ENCODE results near the gene RNF123.
"Not testable (repeated sequence)": the region's sequence is repeated elsewhere in the genome, so short reads cannot be mapped to it uniquely, and the experiment has no call there.

The RNF123 gene

GRCh38 chr3:49680493-49681231 lies 8.7 kb upstream of the RNF123 start:
- Mint-ChIP-seq H3K4me1 (ENCODE audit: low read depth) (peaks cover 15% of the 10 kb centered on the region), H3K27me3 (peaks cover 17% of the 10 kb centered on the region), H3K36me3 (ENCODE audit: low read depth) (peaks cover 99% of the 10 kb centered on the region), H3K9me3 (no peaks in the 10 kb centered on the region), H3K27ac (no peak overlapping the region), H3K4me3 (no peak overlapping the region)
- intact Hi-C loops (cut with micrococcal nuclease): no loop called here

- peaks cover 21% of the 10 kb centered on the region for H3K27me3 Mint-ChIP-seq
- H3K4me3 Mint-ChIP-seq: no peak overlapping the region
- H3K9me3 Mint-ChIP-seq: no peaks in the 10 kb centered on the region
- intact Hi-C loops (cut with micrococcal nuclease): no loop called here
- peaks cover 94% of the 10 kb centered on the region for H3K36me3 Mint-ChIP-seq (ENCODE audit: low read depth)
- H3K4me1 Mint-ChIP-seq (ENCODE audit: low read depth): peaks cover 15% of the 10 kb centered on the region
- no peak overlapping the region for H3K27ac Mint-ChIP-seq
These were observed 8.2 kb upstream of the RNF123 start for GRCh38 chr3:49681232-49681522.

- Mint-ChIP-seq H3K27ac (no peak overlapping the region), H3K36me3 (ENCODE audit: low read depth) (peaks cover 90% of the 10 kb centered on the region), H3K9me3 (no peaks in the 10 kb centered on the region), H3K4me1 (ENCODE audit: low read depth) (peaks cover 15% of the 10 kb centered on the region), H3K4me3 (no peak overlapping the region), H3K27me3 (peaks cover 24% of the 10 kb centered on the region)
- intact Hi-C loops (cut with micrococcal nuclease): no loop called here
These were observed 7.8 kb upstream of the RNF123 start for GRCh38 chr3:49681543-49681942.

DNA sequence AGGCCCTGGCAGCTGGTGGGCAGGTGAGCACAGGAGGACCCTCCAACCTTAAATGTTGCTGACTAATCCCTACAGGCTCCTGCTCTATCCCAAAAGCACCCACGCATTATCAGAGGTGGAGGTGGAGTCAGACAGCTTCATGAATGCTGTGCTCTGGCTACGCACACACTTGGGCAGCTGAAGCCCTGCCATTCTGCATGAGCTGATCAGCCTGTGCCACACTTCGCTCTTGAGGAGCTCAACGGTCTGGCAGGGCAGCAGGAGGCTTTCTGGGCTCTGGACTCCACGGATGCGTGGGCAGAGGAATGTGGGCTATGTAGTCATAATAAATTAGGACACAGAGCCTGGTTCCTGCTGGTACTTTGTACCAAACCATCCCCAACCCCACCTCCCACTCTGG lies 6.2 kb upstream of the RNF123 start:
- H3K27me3 Mint-ChIP-seq: peaks cover 36% of the 10 kb centered on the region
- H3K4me1 Mint-ChIP-seq (ENCODE audit: low read depth): peaks cover 15% of the 10 kb centered on the region
- intact Hi-C loops (cut with micrococcal nuclease): no loop called here
- peaks cover 74% of the 10 kb centered on the region for H3K36me3 Mint-ChIP-seq (ENCODE audit: low read depth)
- H3K9me3 Mint-ChIP-seq: no peaks in the 10 kb centered on the region
- no peak overlapping the region for H3K27ac Mint-ChIP-seq
- no peak overlapping the region for H3K4me3 Mint-ChIP-seq

DNA sequence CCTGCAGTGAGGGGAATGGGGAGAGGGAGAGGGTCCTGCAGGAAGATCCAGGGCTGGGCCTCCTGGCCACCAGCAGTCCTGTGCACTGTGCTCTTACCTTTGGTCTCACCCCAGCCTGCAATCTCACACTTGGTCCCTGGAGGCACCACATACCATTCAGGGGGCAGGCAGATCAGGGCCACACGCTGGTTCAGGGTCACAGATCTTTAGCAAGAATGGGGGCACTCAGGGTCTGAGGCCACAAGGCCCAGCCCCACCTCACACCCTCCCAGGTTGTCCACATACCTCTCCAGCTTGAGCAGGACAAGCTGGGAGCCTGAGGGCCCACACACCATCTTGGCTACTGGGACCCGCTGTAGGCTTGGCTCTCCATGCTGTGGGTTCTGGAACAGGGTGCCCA lies 4.9 kb upstream of the RNF123 start:
- H3K9me3 Mint-ChIP-seq; H3K4me3 Mint-ChIP-seq; intact Hi-C loops (cut with micrococcal nuclease); H3K27ac Mint-ChIP-seq: not testable (repeated sequence)
- peaks cover 24% of the 10 kb centered on the region for H3K4me1 Mint-ChIP-seq (ENCODE audit: low read depth)
- peaks cover 68% of the 10 kb centered on the region for H3K36me3 Mint-ChIP-seq (ENCODE audit: low read depth)
- H3K27me3 Mint-ChIP-seq: peaks cover 36% of the 10 kb centered on the region

DNA sequence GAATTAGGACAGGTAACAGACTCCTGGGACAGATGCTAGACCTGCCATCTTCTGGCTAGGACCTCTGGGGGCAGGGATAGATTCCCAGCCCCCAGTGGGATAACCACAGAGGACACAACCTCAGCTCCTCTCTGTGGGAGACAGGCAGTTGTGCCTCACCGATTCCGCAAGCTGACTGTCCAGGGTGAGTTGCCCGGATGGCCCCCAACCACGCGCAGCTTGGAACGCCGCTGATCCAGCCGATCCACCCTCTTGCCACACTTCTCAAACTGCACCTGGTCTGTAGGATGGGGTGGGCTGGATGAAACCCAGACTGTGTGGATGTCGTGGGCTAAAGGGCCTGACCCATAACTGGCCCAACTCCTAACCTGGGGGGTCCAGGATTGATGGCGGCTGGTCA lies 4.3 kb upstream of the RNF123 start:
- intact Hi-C loops (cut with micrococcal nuclease); H3K9me3 Mint-ChIP-seq; H3K27ac Mint-ChIP-seq; H3K4me3 Mint-ChIP-seq: not testable (repeated sequence)
- Mint-ChIP-seq H3K4me1 (ENCODE audit: low read depth) (peaks cover 24% of the 10 kb centered on the region), H3K36me3 (ENCODE audit: low read depth) (peaks cover 66% of the 10 kb centered on the region), H3K27me3 (peaks cover 36% of the 10 kb centered on the region)

DNA sequence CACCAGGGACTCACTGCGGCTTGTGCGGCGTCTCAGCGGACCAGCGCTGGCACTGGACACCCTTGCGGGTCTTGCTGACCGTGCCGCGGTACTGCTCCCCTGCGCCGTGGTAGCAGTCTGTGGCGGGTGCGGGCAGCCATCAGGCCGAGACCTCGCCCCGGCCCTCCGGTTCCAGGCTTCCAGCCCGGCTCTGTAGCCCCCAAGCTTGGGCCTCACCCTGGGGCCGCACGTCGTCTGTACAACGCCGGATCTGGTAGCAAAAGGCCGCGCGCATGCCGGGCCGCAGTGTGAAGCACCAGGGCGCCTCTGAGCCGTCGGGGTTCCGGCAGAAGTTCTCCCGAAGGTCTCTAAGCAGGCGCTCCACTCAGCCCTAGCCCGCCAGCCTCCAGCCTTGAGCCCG lies 3.5 kb upstream of the RNF123 start:
- Mint-ChIP-seq H3K4me1 (ENCODE audit: low read depth) (peaks cover 30% of the 10 kb centered on the region), H3K36me3 (ENCODE audit: low read depth) (peaks cover 59% of the 10 kb centered on the region), H3K27me3 (peaks cover 36% of the 10 kb centered on the region)
- intact Hi-C loops (cut with micrococcal nuclease); H3K4me3 Mint-ChIP-seq; H3K9me3 Mint-ChIP-seq; H3K27ac Mint-ChIP-seq: not testable (repeated sequence)

DNA sequence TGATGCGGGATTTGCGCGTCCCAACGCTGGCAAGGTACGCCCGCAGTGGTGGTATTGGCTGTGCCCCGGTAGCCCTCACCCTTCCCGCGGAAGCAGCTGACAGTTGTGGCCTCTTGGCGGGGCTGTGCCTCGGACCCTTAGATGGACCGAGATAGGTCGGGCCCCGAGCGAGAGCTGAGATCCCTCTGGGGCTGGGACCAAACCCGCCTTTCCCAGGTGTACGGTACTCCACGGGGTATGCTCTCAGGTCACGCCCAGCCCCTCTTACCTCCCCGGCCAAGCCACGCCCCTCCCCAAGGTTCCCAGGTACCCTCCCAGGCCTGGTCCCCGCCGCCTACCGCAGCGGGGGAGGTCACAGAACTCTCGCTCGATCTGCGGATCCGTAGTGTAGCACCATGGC lies 3.0 kb upstream of the RNF123 start:
- peak overlapping the region; percentile 53 for H3K4me3 Mint-ChIP-seq
- H3K36me3 Mint-ChIP-seq (ENCODE audit: low read depth): peaks cover 54% of the 10 kb centered on the region
- H3K9me3 Mint-ChIP-seq; H3K27ac Mint-ChIP-seq; intact Hi-C loops (cut with micrococcal nuclease): not testable (repeated sequence)
- H3K4me1 Mint-ChIP-seq (ENCODE audit: low read depth): peaks cover 35% of the 10 kb centered on the region
- peaks cover 36% of the 10 kb centered on the region for H3K27me3 Mint-ChIP-seq

- Mint-ChIP-seq H3K4me3 (peak overlapping the region; percentile 53), H3K4me1 (ENCODE audit: low read depth) (peaks cover 40% of the 10 kb centered on the region), H3K36me3 (ENCODE audit: low read depth) (peaks cover 48% of the 10 kb centered on the region), H3K27me3 (peaks cover 36% of the 10 kb centered on the region)
- intact Hi-C loops (cut with micrococcal nuclease); H3K27ac Mint-ChIP-seq; H3K9me3 Mint-ChIP-seq: not testable (repeated sequence)
These were observed 2.5 kb upstream of the RNF123 start for GRCh38 chr3:49686769-49687423.

- H3K4me3 Mint-ChIP-seq; H3K9me3 Mint-ChIP-seq; H3K27ac Mint-ChIP-seq; intact Hi-C loops (cut with micrococcal nuclease): not testable (repeated sequence)
- Mint-ChIP-seq H3K36me3 (ENCODE audit: low read depth) (peaks cover 43% of the 10 kb centered on the region), H3K27me3 (peaks cover 36% of the 10 kb centered on the region), H3K4me1 (ENCODE audit: low read depth) (peaks cover 40% of the 10 kb centered on the region)
These were observed 1.9 kb upstream of the RNF123 start for GRCh38 chr3:49687424-49687795.

- intact Hi-C loops (cut with micrococcal nuclease); H3K9me3 Mint-ChIP-seq: not testable (repeated sequence)
- Mint-ChIP-seq H3K27ac (peak overlapping the region; percentile 90), H3K27me3 (peaks cover 36% of the 10 kb centered on the region), H3K36me3 (ENCODE audit: low read depth) (peaks cover 32% of the 10 kb centered on the region), H3K4me1 (ENCODE audit: low read depth) (peaks cover 40% of the 10 kb centered on the region), H3K4me3 (peak overlapping the region; percentile 100)
These were observed 865 bp upstream of the RNF123 start for GRCh38 chr3:49688338-49689045.

GRCh38 chr3:49689908-49690624 lies 709 bp downstream of the RNF123 start:
- H3K9me3 Mint-ChIP-seq; intact Hi-C loops (cut with micrococcal nuclease): not testable (repeated sequence)
- Mint-ChIP-seq H3K4me3 (peak overlapping the region; percentile 100), H3K36me3 (ENCODE audit: low read depth) (peaks cover 28% of the 10 kb centered on the region), H3K4me1 (ENCODE audit: low read depth) (peaks cover 40% of the 10 kb centered on the region), H3K27ac (peak overlapping the region; percentile 90), H3K27me3 (peaks cover 25% of the 10 kb centered on the region)

GRCh38 chr3:49690856-49691255 lies 1.5 kb downstream of the RNF123 start:
- H3K4me3 Mint-ChIP-seq; H3K27ac Mint-ChIP-seq; H3K9me3 Mint-ChIP-seq; intact Hi-C loops (cut with micrococcal nuclease): not testable (repeated sequence)
- Mint-ChIP-seq H3K27me3 (peaks cover 17% of the 10 kb centered on the region), H3K36me3 (ENCODE audit: low read depth) (peaks cover 28% of the 10 kb centered on the region), H3K4me1 (ENCODE audit: low read depth) (peaks cover 38% of the 10 kb centered on the region)

DNA sequence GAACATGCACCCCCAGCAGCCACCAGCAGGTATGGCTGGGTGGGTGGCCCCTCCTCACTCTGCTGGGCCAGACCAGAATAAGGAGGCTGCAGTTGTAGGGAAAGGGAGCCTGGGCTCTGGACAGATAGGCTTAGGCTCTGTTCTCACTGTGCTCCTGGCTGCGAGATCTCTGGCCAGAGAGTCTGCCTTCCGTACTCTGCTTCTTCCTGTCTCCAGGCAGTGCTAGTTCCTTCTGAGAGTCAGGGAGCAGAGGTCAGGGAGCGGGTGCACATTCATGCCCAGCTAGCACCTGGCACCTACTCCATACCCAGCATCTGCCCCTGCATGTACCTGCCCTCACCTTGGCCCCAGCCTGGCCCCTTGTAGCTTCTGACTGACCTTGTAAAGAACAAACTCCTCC lies 2.1 kb downstream of the RNF123 start:
- H3K9me3 Mint-ChIP-seq; intact Hi-C loops (cut with micrococcal nuclease); H3K27ac Mint-ChIP-seq; H3K4me3 Mint-ChIP-seq: not testable (repeated sequence)
- Mint-ChIP-seq H3K36me3 (ENCODE audit: low read depth) (peaks cover 30% of the 10 kb centered on the region), H3K27me3 (peaks cover 12% of the 10 kb centered on the region), H3K4me1 (ENCODE audit: low read depth) (peaks cover 32% of the 10 kb centered on the region)
